ENCODE measurements around the gene OSTM1. TPM values are rescaled to one million over a fixed set of nuclear protein-coding genes. Genes with fewer than 3 reads are reported as not detected.

OSTM1 gene
- total and polyA plus RNA-seq, 2 of the 13 experiments (the other 11 are each of a cell fraction or from before 2014, with no cell fraction given): 8.7 to 20.5 TPM

DNA sequence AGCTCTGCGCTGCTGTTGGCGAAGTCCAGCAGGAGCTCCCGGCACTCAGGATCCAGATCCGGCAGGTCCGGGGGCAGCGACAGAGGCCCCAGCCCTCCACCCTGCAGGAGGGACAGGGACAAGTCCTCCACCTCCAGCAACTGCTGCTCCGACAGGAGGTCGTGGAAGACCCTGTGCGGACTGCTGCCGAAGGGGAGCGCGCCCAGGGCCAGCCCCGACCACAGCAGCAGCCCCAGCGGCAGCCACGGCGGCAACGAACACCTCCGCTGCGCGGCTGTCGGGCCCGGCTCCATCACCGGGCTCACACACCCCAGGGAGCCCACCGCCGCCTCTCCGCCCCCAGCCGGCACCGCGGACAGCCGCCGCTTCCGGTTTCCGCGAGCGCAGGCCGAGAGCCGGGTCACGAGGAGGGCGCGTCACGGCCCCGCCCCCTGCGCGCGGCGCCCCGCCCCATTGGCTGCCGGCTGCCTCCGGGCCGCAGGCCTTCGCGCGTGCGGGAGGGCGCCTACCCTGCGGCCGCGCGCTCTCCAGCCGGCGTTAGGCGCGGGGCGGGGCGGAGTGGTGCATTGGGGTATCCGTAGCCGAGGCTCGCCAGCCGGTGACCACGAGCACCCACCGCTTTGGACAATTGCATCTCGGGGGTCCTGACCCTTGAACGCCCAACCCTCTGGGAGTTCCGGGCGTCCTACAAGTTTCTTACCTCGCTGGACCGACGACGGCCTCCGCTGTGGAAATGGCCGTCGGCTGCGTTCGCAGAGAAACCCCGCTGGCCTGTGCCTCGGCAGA, at the start of gene OSTM1 (continued):
- peak; percentile 85 for TF ChIP-seq NFAT5 (CRISPR knock-in tag; IDR thresholded peaks at IDR 0.05)
- TF ChIP-seq CEBPG (CRISPR knock-in tag; IDR thresholded peaks at IDR 0.05): no peak
- 0 out of 2 replicates have a peak, but pooled peaks have one; percentile 0 for TF ChIP-seq ARHGAP35 (CRISPR knock-in tag; IDR thresholded peaks at IDR 0.05; ENCODE audit: borderline replicate concordance)
- TF ChIP-seq KLF11 (CRISPR knock-in tag; IDR thresholded peaks at IDR 0.05): peak; percentile 2; the same call in 1 of the 2 replicates
- peak; percentile 15; the same call in 1 of the 2 replicates for TF ChIP-seq ZNF331 (CRISPR knock-in tag; IDR thresholded peaks at IDR 0.05)
- no peak for TF ChIP-seq CCAR2 (optimal IDR thresholded peaks at IDR 0.05; ENCODE audit: low read depth, low read length)
- TF ChIP-seq, protein P1, sequence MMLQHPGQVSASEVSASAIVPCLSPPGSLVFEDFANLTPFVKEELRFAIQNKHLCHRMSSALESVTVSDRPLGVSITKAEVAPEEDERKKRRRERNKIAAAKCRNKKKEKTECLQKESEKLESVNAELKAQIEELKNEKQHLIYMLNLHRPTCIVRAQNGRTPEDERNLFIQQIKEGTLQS (CRISPR knock-in tag; IDR thresholded peaks at IDR 0.05): no peak
- no peak; the same call in 1 of the 2 replicates for TF ChIP-seq ZNF101 (CRISPR knock-in tag; IDR thresholded peaks at IDR 0.05; ENCODE audit: borderline replicate concordance, low read depth)
- peak; percentile 14; the same call in 1 of the 2 replicates for TF ChIP-seq RARA (CRISPR knock-in tag; IDR thresholded peaks at IDR 0.05)
- peak; percentile 53; the same call in 1 of the 2 replicates for TF ChIP-seq DMAP1 (CRISPR knock-in tag; IDR thresholded peaks at IDR 0.05)
- no peak for TF ChIP-seq HHEX (CRISPR knock-in tag; IDR thresholded peaks at IDR 0.05)
- TF ChIP-seq ZNF562 (CRISPR knock-in tag; IDR thresholded peaks at IDR 0.05; ENCODE audit: borderline replicate concordance): peak; percentile 73; the same call in 1 of the 2 replicates
- TF ChIP-seq THRA (CRISPR knock-in tag; IDR thresholded peaks at IDR 0.05; ENCODE audit: borderline replicate concordance): no peak
- TF ChIP-seq HOXA9 (CRISPR knock-in tag; IDR thresholded peaks at IDR 0.05; ENCODE audit: borderline replicate concordance): peak; percentile 85
- TF ChIP-seq SNAPC5 (CRISPR knock-in tag; IDR thresholded peaks at IDR 0.05; ENCODE audit: borderline replicate concordance): no peak
- 0 out of 2 replicates have a peak, but pooled peaks have one; percentile 82 for TF ChIP-seq ISX (CRISPR knock-in tag; conservative IDR thresholded peaks at IDR 0.05)
- TF ChIP-seq SIX4 (CRISPR knock-in tag; IDR thresholded peaks at IDR 0.05): no peak
- TF ChIP-seq GLMP (CRISPR knock-in tag; IDR thresholded peaks at IDR 0.05; ENCODE audit: borderline replicate concordance): no peak
- TF ChIP-seq TGIF2 (CRISPR knock-in tag; IDR thresholded peaks at IDR 0.05): peak; percentile 45; the same call in 1 of the 2 replicates
- peak; percentile 99 for TF ChIP-seq ZNF749 (CRISPR knock-in tag; IDR thresholded peaks at IDR 0.05; ENCODE audit: borderline replicate concordance)
- TF ChIP-seq RORA (CRISPR knock-in tag; IDR thresholded peaks at IDR 0.05): no peak
- 0 out of 2 replicates have a peak, but pooled peaks have one; percentile 70 for TF ChIP-seq ZNF468 (CRISPR knock-in tag; IDR thresholded peaks at IDR 0.05)
